ENCODE data around the gene NIN.
"Not testable (repeated sequence)": the region's sequence is repeated elsewhere in the genome, so short reads cannot be mapped to it uniquely, and the experiment has no call there.

Gene NIN

GRCh38 chr14:50839048-50839447 lies 8.1 kb upstream of the NIN start:
- DNase-seq: no peak

- DNase-seq: no peak
These were observed 7.0 kb upstream of the NIN start for GRCh38 chr14:50837850-50838470.

DNA sequence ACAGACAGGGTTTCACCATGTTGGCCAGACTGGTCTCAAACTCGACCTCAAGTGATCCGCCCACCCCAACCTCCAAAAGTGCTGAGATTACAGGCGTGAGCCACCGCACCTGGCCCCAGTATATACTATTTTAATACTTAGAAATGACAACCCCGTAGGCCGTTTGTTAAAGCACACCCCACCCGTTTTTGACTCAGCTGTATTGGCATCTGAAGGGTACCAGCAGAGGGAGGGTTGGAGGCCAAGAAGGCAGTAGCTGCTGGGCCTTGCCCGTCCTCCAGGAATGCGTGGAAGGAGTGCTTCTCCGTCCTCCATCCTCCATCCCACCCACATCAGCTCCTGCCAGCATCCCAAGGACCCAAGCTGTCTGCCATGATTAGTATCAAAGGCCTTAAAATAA lies 6.3 kb upstream of the NIN start:
- no peak for DNase-seq

DNA sequence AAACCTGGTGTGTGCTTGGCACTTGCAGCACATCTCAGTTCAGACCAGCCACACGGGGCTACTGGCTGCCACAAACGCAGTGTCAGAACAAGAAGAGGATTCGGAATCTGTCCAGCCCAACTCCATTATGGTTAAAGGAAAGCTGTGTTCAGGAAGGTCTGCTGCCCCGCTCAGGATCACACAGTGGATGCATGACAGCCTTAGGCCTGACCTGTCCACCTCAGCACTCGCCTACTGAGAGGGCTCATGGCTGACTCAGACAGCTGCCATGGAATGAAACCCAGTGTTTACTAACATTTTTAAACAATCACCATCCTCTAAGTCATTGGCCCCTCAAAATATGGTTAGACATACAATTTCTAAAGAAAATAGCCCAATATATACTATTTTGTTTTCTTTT lies 5.6 kb upstream of the NIN start:
- DNase-seq: no peak

- DNase-seq: peak; percentile 33
These were observed 4.3 kb upstream of the NIN start for GRCh38 chr14:50835280-50835679.

- no peak for DNase-seq
These were observed 3.9 kb upstream of the NIN start for GRCh38 chr14:50834802-50835276.

- no peak for DNase-seq
These were observed 2.1 kb upstream of the NIN start for GRCh38 chr14:50832935-50833630.

DNA sequence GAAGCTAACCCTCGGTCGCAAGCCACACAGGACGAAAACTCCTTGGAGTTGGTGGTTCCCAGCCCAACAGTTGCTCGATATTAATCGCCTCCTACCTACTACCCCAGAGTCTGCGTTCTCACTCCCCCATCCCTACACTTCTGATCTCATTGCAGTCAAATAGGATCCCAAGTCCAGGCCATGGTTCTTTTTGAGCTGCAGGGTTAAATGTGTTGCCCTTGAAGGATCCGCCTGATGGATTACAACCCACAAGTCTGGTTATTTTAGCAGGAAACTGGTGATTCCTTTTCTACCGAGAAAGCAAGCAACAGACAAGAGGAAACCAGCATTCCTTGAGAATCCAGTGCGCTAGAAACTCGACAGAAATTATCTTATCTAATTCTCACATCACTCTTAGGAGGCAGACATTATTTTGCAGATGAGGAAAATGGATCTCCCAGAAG lies 785 bp upstream of the NIN start:
- DNase-seq: no peak

DNA sequence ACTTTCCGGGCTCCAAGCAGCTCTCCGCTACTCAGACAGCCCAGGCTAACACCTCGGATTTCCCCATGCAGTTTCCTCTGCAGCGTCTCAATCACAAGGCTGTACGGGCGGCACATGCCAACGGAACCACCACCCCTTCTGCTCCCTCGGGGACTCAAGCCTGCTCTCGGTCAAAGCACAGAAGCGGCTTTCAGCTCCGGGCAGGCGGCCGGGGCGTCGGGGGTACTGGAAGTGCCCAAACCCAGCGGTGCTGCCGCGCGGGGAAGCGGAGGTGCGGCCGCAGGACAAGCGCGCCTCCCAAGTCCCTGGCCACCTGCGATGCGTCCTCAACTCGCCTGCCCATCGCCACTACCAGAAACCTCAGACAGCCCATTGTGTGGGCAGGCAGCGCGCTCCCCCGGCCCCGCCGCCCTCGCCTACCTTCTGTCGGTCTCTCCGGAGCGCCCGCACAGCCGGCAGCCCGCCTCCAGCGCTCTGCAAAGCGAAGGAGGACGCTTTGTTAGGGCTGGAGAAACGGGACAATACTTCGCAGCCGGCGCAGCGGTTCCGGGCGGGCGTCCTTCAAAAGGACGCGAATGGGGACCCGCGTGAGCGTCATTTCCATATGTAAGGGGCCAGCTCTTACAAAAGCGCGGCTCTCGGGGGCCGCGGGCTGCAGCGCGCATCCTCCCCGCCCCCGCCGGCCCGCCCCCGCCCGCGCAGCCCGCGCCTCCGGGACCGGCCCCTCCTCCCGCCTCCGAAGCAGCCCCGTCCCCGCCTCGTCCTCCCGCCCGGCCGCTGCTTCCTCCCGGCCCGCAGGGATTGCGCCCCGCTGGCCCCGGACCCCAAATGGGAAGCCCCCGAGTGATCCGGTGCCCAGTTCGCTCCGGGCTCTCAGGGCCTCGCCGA lies 674 bp downstream of the NIN start:
- DNase-seq: peak; percentile 64

DNA sequence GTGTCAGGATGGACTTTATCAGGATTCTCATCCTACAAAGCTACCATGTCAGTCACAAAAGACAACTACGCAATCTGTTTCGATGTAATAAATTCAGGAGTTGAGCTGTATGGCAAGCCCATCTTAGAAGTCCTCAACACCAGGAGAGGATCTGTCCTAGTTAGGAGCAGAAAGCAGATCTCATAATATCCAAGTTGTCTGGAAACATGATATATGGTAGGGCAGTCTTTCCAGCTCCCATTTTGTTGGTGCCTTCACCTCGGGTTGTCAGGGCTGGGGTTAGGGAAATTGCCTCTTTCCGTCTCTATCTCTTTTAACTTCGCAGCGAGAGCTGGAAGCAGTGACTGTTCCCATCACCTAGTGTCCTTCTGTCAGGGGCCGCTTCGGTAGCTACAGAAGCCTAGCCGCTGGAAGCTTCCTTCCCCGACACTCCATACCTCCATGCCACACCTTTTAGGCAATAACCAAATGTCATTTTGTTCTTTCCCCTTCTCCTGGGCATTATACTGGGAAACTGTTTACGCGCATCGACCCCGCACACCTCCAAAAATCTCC lies 1.4 kb downstream of the NIN start:
- DNase-seq: no peak

GRCh38 chr14:50828721-50829488 lies 2.1 kb downstream of the NIN start:
- DNase-seq: no peak

DNA sequence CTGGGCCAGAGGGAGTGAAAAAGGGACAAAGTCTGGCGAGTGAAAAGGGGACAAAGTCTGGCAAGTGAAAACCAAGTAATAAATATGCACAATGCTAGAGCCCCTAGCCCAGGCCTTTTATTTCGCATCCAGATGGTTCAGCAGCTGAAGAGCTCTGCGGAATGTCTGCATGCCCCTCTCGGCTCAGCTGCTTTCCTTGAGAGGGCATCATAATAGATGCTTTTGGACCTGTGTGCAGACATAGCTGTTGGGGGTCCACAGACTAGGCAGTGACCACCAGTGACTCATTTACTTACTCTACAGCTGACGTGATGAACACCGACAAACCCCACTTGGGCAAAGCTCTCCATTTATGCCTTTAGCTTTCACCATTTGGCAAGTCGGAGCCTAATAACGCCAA lies 4.3 kb downstream of the NIN start:
- no peak for DNase-seq

DNA sequence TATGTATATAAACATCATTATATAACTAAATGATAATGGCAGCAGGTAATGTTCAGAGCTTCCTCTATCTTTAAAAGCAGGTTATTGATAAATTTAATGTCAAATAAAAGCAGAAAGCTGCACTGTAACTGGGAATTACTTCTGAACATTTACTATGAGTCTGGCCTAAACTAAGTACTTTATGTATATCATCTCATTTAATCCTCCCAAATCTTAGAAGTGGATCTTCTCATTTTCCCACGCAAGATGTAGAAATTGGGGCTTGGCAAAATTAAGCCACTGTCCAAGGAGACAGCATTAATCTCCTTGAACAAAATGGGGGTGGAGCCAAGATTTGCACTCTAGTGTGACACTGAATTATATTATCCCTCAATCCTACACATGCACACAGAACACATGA lies 5.7 kb downstream of the NIN start:
- DNase-seq: no peak

DNA sequence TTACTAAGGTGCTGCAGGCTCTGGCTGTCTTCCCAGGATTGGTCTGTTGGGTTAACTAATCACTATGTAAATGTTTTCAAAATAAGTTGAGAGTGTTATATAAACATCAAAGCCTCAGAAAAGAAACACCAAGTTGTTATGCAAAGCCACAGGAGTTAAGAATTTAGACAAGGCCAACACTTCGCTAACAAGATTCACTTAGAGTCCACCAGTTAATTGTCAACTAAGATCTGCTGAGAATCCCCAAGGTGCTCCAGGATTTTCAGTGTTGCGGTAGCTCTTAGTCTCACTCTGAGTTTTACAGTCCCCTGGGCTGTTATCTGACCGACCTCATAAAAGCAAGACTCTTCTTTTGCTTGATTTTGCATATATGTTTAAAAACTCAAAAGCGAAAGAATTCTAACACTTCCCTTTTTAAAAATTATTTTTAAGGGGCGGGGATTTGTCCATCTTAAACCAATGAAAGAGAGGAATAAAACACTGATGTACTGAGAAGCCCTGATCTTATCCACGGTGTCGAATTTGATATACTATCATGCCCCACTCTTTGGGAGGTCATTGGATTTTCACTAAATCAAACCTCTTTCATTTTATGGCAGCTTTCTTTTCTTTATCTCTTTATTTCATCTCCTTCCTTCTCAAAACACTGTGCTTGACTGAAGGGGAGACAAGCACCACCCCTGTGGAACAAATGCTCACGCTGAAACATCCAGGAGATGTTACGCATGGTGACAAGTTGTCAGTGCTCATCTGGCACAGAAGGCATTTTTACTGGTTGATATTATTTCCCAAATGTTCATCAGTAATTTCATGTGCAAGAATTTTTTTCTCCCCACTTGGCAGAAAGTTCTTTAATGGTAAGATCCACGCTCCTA lies 7.0 kb downstream of the NIN start:
- DNase-seq: no peak

DNA sequence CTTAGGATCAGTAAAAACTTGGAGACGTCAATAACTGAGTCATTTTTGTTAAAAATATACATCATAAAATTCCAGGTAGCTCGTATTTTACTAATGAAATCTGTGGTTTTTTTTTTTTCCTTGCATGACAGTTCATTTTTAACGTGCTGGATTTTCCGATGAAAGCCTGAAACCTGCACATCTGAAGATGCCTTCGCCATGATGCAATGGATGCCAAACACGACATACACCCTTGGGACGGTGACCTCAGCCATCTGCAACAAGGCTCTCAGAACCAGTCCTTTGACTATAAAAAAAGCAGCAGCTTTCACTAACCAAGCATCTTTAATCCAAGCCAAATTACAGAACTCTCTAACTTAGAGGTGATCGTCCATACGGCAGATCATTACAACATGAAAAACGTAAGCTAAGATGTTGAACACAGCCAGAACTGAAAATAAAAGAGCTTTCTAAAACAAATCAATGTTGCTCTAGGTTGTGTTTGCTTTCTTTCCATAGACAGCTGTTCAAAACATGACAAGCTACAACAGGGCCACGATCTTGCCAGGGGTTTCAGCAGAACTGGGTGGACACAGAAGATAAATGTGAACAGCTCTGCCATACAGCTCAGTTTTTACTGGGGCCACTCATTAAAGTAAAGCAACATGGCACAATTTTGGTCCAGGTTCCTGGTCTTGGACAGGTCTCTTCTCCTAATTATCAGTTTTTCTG lies 7.8 kb downstream of the NIN start:
- no peak for DNase-seq

DNA sequence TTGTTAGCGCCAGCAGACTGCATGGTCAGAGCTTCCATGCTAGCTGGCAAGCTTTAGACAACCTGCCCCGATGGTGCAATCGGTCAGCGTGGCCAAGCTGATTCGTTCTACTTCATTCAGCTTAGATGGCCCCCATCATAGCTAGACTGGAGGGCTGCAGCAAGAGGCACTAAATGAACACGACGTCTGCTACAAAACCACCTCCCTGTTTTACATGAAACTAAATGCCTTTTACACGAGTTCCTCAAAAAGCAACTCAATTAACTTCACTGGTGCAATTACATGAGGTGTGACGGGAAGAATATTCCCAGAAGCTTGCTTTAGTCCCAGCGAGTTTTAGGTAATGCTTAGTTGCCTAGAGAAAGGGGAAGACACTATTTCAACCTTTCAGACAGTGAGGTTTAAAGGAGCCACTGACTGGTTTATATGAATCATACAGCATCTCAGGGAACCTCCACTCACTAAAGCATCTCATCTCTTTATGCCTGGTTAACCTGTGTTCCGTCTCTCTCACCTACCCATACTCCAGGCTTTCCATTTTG lies 8.4 kb downstream of the NIN start:
- DNase-seq: peak; percentile 26

GRCh38 chr14:50821510-50822464 lies 9.2 kb downstream of the NIN start:
- DNase-seq: peak; percentile 58

- DNase-seq: no peak
These were observed 10.0 kb downstream of the NIN start for GRCh38 chr14:50820786-50821509.

DNA sequence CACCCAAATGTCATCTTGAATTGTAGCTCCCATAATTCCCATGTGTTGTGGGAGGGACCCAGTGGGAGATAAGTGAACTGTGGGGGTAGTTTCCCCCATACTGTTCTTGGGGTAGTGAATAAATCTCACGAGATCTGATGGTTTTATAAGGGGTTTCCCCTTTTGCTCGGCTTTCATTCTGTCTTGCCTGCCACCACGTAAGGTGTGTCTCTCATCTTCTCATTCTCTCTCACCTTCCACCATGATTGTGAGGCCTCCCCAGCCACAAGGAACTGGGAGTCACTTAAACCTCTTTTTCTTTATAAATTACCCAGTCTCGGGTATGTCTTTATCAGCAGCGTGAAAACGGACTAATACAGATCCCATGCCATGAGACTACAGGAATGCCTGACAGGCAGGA lies 11.7 kb downstream of the NIN start:
- DNase-seq: not testable (repeated sequence)

Measured in activated CD4-positive, alpha-beta T cell treated with anti-CD3 and anti-CD28 coated beads, Interleukin-2, amount 50 U/mL, for 16 hours (primary cell).